Mesenchymal stem cell (in vitro differentiated cells and primary cell): Measurements from ENCODE around the gene CLASP1.
A peak's percentile ranks its signal among the peaks of the same experiment; 100 is the strongest.

Experiments
- DNase-seq: peaks from one replicate; pipeline ENCODE4 v3.0.0-alpha.2; 2013
- H2AFZ ChIP-seq: one replicate; pipeline ENCODE4 v1.6.1; 2013; ENCODE audit warnings: low read depth, mild to moderate bottlenecking, control low read depth, inconsistent platforms, low read length, moderate library complexity
- H2AK5ac ChIP-seq: 2 replicates; pipeline ENCODE4 v1.6.1; 2013; ENCODE audit warnings: low read length, moderate library complexity, mild to moderate bottlenecking, inconsistent platforms; ENCODE audit not compliant: severe bottlenecking
- H2BK120ac ChIP-seq: one replicate; pipeline ENCODE4 v1.6.1; 2013; ENCODE audit warnings: low read depth, mild to moderate bottlenecking, inconsistent platforms, low read length, moderate library complexity
- H2BK12ac ChIP-seq, 2 experiments: one replicate each; pipeline ENCODE4 v1.6.1; 2013; ENCODE audit warnings: inconsistent platforms in 2 of 2, low read length in 2 of 2, mild to moderate bottlenecking in 2 of 2, moderate library complexity in 2 of 2, control low read depth in 1 of 2
- H2BK15ac ChIP-seq: one replicate; pipeline ENCODE4 v1.6.1; 2013; ENCODE audit warnings: mild to moderate bottlenecking, low read depth, inconsistent platforms; ENCODE audit not compliant: poor library complexity, severe bottlenecking
- H2BK5ac ChIP-seq: 2 replicates; pipeline ENCODE4 v1.6.1; 2013; ENCODE audit warnings: low read depth, mild to moderate bottlenecking, low read length, control low read depth, inconsistent platforms; ENCODE audit not compliant: poor library complexity, severe bottlenecking
- H3K14ac ChIP-seq, 2 experiments: one replicate each; pipeline ENCODE4 v1.6.1; 2013; ENCODE audit warnings: inconsistent platforms in 2 of 2, low read length in 2 of 2, control low read depth in 1 of 2, mild to moderate bottlenecking in 1 of 2, moderate library complexity in 1 of 2
- H3K18ac ChIP-seq, 2 experiments: one replicate each; pipeline ENCODE4 v1.6.1; 2013; ENCODE audit warnings: inconsistent platforms in 2 of 2, low read length in 2 of 2, control low read depth in 1 of 2, low read depth in 1 of 2, mild to moderate bottlenecking in 1 of 2
- H3K23ac ChIP-seq, 2 experiments: one replicate each; pipeline ENCODE4 v1.6.1; 2013; ENCODE audit warnings: inconsistent platforms in 2 of 2, low read length in 2 of 2, mild to moderate bottlenecking in 2 of 2, moderate library complexity in 2 of 2, control low read depth in 1 of 2
- H3K27ac ChIP-seq: 2 replicates; pipeline ENCODE4 v1.5.1; 2013; ENCODE audit warnings: mild to moderate bottlenecking, moderate library complexity, low read length, control low read depth, inconsistent platforms; ENCODE audit not compliant: poor library complexity, severe bottlenecking
- H3K27me3 ChIP-seq, 2 experiments: 2 replicates each; pipeline versions ENCODE4 v1.6.1 to v1.7.0; 2013; ENCODE audit warnings: low read length in 2 of 2, mild to moderate bottlenecking in 2 of 2, moderate library complexity in 2 of 2, control low read depth in 1 of 2, inconsistent platforms in 1 of 2; ENCODE audit not compliant: control insufficient read depth in 1 of 2, insufficient read depth in 1 of 2
- H3K36me3 ChIP-seq, 2 experiments: 2 replicates each; pipeline versions ENCODE4 v1.6.1 to v1.7.0; 2013; ENCODE audit warnings: low read length in 2 of 2, control low read depth in 1 of 2, inconsistent platforms in 1 of 2, low read depth in 1 of 2, mild to moderate bottlenecking in 1 of 2; ENCODE audit not compliant: insufficient read depth in 2 of 2, control insufficient read depth in 1 of 2
- H3K4ac ChIP-seq, 2 experiments: one replicate each; pipeline ENCODE4 v1.6.1; 2013; ENCODE audit warnings: inconsistent platforms in 2 of 2, low read length in 2 of 2, mild to moderate bottlenecking in 2 of 2, moderate library complexity in 2 of 2, control low read depth in 1 of 2, low read depth in 1 of 2
- H3K4me1 ChIP-seq: 2 replicates; pipeline ENCODE4 v1.6.1; 2013; ENCODE audit warnings: low read depth, low read length, control low read depth; ENCODE audit not compliant: control insufficient read depth, insufficient read depth
- H3K4me2 ChIP-seq: 2 replicates; pipeline ENCODE4 v1.6.1; 2013; ENCODE audit warnings: low read length, mild to moderate bottlenecking, inconsistent platforms; ENCODE audit not compliant: poor library complexity, severe bottlenecking
- H3K4me3 ChIP-seq, 2 experiments: 2 replicates each; pipeline versions ENCODE4 v1.5.1 to v1.7.0; 2013; ENCODE audit warnings: low read length in 2 of 2, mild to moderate bottlenecking in 2 of 2, control low read depth in 1 of 2, low read depth in 1 of 2; ENCODE audit not compliant: insufficient read depth in 1 of 2
- H3K79me1 ChIP-seq: replicated peaks from 2 replicates; pipeline ENCODE4 v1.6.1; 2013; ENCODE audit warnings: mild to moderate bottlenecking, control low read depth, low read length, inconsistent platforms; ENCODE audit not compliant: poor library complexity, severe bottlenecking
- H3K9ac ChIP-seq: 2 replicates; pipeline ENCODE4 v1.7.0; 2013; ENCODE audit warnings: mild to moderate bottlenecking, low read length, moderate library complexity
- H3K9me3 ChIP-seq: 2 replicates; pipeline ENCODE4 v1.7.0; 2013; ENCODE audit warnings: mild to moderate bottlenecking, low read length; ENCODE audit not compliant: control insufficient read depth
- H4K8ac ChIP-seq: one replicate; pipeline ENCODE4 v1.6.1; 2013; ENCODE audit warnings: inconsistent platforms, mild to moderate bottlenecking, low read length, moderate library complexity
- H4K91ac ChIP-seq: one replicate; pipeline ENCODE4 v1.6.1; 2013; ENCODE audit warnings: mild to moderate bottlenecking, low read length, inconsistent platforms
- WGBS: methylation state at CpG from one replicate; pipeline ENCODE4 v1.1.7; 2013; ENCODE audit warnings: mixed read lengths; 5-methylcytosine and 5-hydroxymethylcytosine counted together

The CLASP1 gene

DNA sequence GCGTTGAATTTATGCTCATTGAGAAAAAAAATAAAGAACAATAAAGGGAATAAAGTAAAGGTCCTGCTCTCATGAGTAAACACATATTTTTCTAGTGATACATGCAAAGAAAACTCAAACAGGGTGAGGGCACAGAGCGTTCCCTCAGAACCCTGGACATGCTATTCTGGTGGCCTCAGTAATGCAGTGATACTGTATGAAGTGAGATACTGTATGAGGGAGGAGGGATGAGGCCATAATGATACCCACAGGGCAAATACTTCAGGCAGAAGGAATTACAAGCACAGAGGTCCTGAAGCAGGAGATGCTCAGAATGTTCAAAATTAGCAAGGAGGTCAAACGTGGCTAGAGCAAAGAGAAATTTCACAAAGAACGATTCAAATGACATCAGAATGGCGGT lies 147.0 kb downstream of the CLASP1 start:
- H3K27me3 ChIP-seq = no peaks in the 10 kb centered on the region
- H3K9me3 ChIP-seq = no peaks in the 10 kb centered on the region
- H2AFZ ChIP-seq = no peak overlapping the region
- peak overlapping the region; percentile 32 for H3K4me2 ChIP-seq
- no peak overlapping the region for H2BK5ac ChIP-seq
- no peak overlapping the region for H2BK120ac ChIP-seq
- peak overlapping the region in 1 of 2 experiments; percentile 31 for H2BK12ac ChIP-seq
- H3K4ac ChIP-seq = no peak overlapping the region
- DNase-seq = peak; percentile 27
- H3K4me1 ChIP-seq = peaks cover 7% of the 10 kb centered on the region
- peak overlapping the region; percentile 62 for H3K27ac ChIP-seq
- H3K23ac ChIP-seq = no peak overlapping the region
- no peak overlapping the region for H2AK5ac ChIP-seq
- H4K8ac ChIP-seq = no peak overlapping the region
- peak overlapping the region; percentile 12 for H3K9ac ChIP-seq
- 80% methylated on average over 4 of the region's 5 CpGs for WGBS
- no peak overlapping the region for H2BK15ac ChIP-seq
- peaks cover 0 to 26% of the 10 kb centered on the region in 2 experiments for H3K36me3 ChIP-seq
- H4K91ac ChIP-seq = no peak overlapping the region
- no peak overlapping the region for H3K18ac ChIP-seq
- H3K14ac ChIP-seq = no peak overlapping the region
- peak overlapping the region in 1 of 2 experiments; percentile 0 for H3K4me3 ChIP-seq
- H3K79me1 ChIP-seq = peaks cover 13% of the 10 kb centered on the region

DNA sequence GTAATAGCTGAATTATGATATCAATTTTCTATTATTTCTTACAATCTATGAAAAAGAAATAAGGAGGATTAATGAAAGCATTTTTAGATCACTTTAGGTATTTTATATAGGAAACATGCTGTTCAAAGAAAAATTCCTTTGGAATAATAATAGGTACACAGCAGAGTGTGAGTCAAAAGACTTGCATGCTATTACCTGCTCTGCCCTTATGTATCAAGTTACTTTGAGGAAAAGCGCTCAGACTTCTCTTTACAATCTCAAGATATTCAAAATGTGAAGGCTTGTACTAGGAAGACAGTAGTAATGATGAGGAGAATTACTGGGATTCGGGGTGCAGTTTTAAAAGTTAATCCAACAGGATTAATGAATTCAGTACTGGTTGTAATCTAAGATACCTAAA lies 147.7 kb downstream of the CLASP1 start:
- Histone ChIP-seq H4K8ac (no peak overlapping the region), H3K4ac (no peak overlapping the region), H3K36me3 (peaks cover 0 to 29% of the 10 kb centered on the region in 2 experiments), H3K23ac (no peak overlapping the region), H3K27me3 (no peaks in the 10 kb centered on the region), H4K91ac (no peak overlapping the region), H3K4me1 (peaks cover 7% of the 10 kb centered on the region), H2AK5ac (no peak overlapping the region), H3K4me2 (no peak overlapping the region), H3K9ac (peak overlapping the region; percentile 12), H3K27ac (peak overlapping the region; percentile 70), H3K4me3 (no peak overlapping the region), H3K9me3 (no peaks in the 10 kb centered on the region), H3K14ac (no peak overlapping the region), H3K79me1 (peaks cover 13% of the 10 kb centered on the region), H2BK120ac (no peak overlapping the region), H2BK5ac (no peak overlapping the region), H2BK12ac (no peak overlapping the region), H3K18ac (no peak overlapping the region), H2BK15ac (no peak overlapping the region), H2AFZ (no peak overlapping the region)
- DNase-seq = no peak
- 100% methylated on average over 1 of the region's 2 CpGs for WGBS

DNA sequence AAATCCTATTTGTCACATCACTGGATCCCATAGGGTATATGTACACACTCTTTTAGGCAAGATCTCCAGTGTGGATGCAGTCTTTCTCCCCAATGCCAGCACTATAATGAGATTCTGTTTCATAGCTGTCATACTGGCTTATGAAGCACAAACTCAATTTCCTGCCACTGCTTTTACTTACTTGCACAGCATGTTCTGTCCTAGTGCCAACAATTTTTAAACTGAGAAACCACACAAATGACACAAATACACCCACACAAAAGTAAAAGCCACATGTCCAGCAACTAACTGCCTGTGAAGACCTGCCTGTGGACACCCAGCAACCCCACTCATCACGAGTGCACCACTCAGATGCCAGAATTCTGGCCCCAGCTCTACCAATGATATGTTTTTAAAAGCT lies 148.2 kb downstream of the CLASP1 start:
- Histone ChIP-seq H4K91ac (no peak overlapping the region), H2BK15ac (no peak overlapping the region), H3K4me2 (no peak overlapping the region), H2AK5ac (no peak overlapping the region), H3K14ac (no peak overlapping the region), H3K4me1 (peaks cover 5% of the 10 kb centered on the region), H2BK120ac (no peak overlapping the region), H3K79me1 (peaks cover 13% of the 10 kb centered on the region), H3K9me3 (no peaks in the 10 kb centered on the region), H3K9ac (no peak overlapping the region), H2BK5ac (no peak overlapping the region), H3K36me3 (peaks cover 2 to 34% of the 10 kb centered on the region in 2 experiments), H3K18ac (no peak overlapping the region), H4K8ac (no peak overlapping the region), H3K4me3 (no peak overlapping the region), H3K27me3 (no peaks in the 10 kb centered on the region), H3K23ac (no peak overlapping the region), H2AFZ (no peak overlapping the region), H3K4ac (no peak overlapping the region), H3K27ac (peak overlapping the region; percentile 68), H2BK12ac (no peak overlapping the region)
- peak; percentile 14 for DNase-seq
- WGBS = no CpG with 5 or more reads among the region's 1 CpG

DNA sequence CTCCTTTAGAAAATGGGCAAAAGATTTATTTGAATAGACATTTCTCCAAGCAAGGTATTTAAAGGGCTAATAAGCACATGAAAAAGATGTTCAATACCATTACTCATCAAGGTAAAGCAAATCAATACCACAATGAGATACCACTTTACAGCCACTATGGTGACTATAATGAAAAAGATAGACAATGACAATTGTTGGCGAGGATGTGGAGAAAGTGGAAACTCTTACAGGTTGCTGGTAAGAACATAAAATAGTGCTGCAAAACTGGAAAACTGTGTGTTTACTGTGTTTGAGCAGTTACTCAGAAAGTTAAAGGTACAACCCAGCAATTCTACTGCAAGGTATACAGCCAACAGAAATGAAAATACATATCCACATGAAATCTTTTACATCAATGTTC lies 150.5 kb downstream of the CLASP1 start:
- Histone ChIP-seq H2BK5ac (no peak overlapping the region), H3K4me3 (no peak overlapping the region), H3K4me2 (no peak overlapping the region), H2BK15ac (no peak overlapping the region), H3K4me1 (peaks cover 5% of the 10 kb centered on the region), H3K27ac (no peak overlapping the region), H2AK5ac (no peak overlapping the region), H3K27me3 (no peaks in the 10 kb centered on the region), H3K9me3 (no peaks in the 10 kb centered on the region), H2BK120ac (no peak overlapping the region), H2AFZ (no peak overlapping the region), H4K91ac (no peak overlapping the region), H3K23ac (no peak overlapping the region), H3K18ac (no peak overlapping the region), H3K14ac (no peak overlapping the region), H2BK12ac (no peak overlapping the region), H3K79me1 (peaks cover 18% of the 10 kb centered on the region), H3K4ac (no peak overlapping the region), H4K8ac (no peak overlapping the region), H3K36me3 (peaks cover 10 to 41% of the 10 kb centered on the region in 2 experiments), H3K9ac (no peak overlapping the region)
- DNase-seq = no peak
- 100% methylated on average over 1 of the region's 1 CpG for WGBS
